Thoracic aorta (tissue), 2 donors: ENCODE data around the gene ETV3L. TPM values are rescaled to one million over a fixed set of nuclear protein-coding genes. Genes with fewer than 3 reads are reported as not detected.

ENCODE experiments used
- ATAC-seq: fragments of 150-250 bp; one replicate; pipeline ENCODE4 v1.8.0; 2017; ENCODE audit warnings: low read depth; ENCODE audit not compliant: insufficient number of reproducible peaks, low FRiP score
- DNase-seq: peaks from one replicate; pipeline ENCODE4 v3.0.0-alpha.2; 2020; ENCODE audit warnings: low spot score
- H3K27ac ChIP-seq, 2 donors: fragments of 200-600 bp; sonication (generic); 1 replicate in 1 of 2; 2 replicates in 1 of 2; pipeline ENCODE4 v1.5.1; 2016; ENCODE audit warnings: mild to moderate bottlenecking in 2 of 2, moderate library complexity in 2 of 2
- H3K27me3 ChIP-seq: fragments of 200-600 bp; sonication (generic); replicated peaks from 2 replicates; pipeline ENCODE4 v1.6.0; 2016; ENCODE audit warnings: mild to moderate bottlenecking; ENCODE audit not compliant: insufficient read depth
- H3K36me3 ChIP-seq: fragments of 200-600 bp; sonication (generic); one replicate; pipeline ENCODE4 v1.5.1; 2016
- H3K4me1 ChIP-seq, 2 donors: fragments of 200-600 bp; sonication (generic); 1 replicate in 1 of 2; 2 replicates in 1 of 2; pipeline versions ENCODE4 v1.5.1 to v1.6.0; 2016; ENCODE audit warnings: low read depth in 2 of 2, mild to moderate bottlenecking in 1 of 2; ENCODE audit not compliant: control insufficient read depth in 1 of 2
- H3K4me3 ChIP-seq: fragments of 200-600 bp; sonication (generic); 2 replicates; pipeline ENCODE4 v1.5.1; 2016; ENCODE audit warnings: mild to moderate bottlenecking
- H3K9me3 ChIP-seq: fragments of 200-600 bp; sonication (generic); 2 replicates; pipeline ENCODE4 v1.5.1; 2016
- total RNA-seq, 2 donors: library from RNA; depleted of rRNA; stranded (reverse); fragments of >200 nt; gene quantifications; one replicate each; pipeline versions ENCODE4 v1.1.0 to v1.2.3, GENCODE V29; 2016
- TF ChIP-seq, protein P1 (sequence below): fragments of 200-600 bp; sonication (generic); IDR thresholded peaks from one replicate; pipeline ENCODE4 v1.5.1; 2019; ENCODE audit warnings: antibody characterized with exemption

Gene ETV3L
- total RNA-seq, 2 donors from 2014 or later, result not detected

- TF ChIP-seq, protein P1, sequence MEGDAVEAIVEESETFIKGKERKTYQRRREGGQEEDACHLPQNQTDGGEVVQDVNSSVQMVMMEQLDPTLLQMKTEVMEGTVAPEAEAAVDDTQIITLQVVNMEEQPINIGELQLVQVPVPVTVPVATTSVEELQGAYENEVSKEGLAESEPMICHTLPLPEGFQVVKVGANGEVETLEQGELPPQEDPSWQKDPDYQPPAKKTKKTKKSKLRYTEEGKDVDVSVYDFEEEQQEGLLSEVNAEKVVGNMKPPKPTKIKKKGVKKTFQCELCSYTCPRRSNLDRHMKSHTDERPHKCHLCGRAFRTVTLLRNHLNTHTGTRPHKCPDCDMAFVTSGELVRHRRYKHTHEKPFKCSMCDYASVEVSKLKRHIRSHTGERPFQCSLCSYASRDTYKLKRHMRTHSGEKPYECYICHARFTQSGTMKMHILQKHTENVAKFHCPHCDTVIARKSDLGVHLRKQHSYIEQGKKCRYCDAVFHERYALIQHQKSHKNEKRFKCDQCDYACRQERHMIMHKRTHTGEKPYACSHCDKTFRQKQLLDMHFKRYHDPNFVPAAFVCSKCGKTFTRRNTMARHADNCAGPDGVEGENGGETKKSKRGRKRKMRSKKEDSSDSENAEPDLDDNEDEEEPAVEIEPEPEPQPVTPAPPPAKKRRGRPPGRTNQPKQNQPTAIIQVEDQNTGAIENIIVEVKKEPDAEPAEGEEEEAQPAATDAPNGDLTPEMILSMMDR, result no peak
- Histone ChIP-seq H3K27ac (no peak overlapping the region), H3K4me1 (no peaks in the 10 kb centered on the region), H3K27me3 (no peaks in the 10 kb centered on the region), H3K4me3 (no peak overlapping the region), H3K9me3 (no peaks in the 10 kb centered on the region), H3K36me3 (no peaks in the 10 kb centered on the region)
- ATAC-seq (no peak), DNase-seq (no peak)
Measured at GRCh38 chr1:157098519-157098918, 1.1 kb downstream of the ETV3L start.

DNA sequence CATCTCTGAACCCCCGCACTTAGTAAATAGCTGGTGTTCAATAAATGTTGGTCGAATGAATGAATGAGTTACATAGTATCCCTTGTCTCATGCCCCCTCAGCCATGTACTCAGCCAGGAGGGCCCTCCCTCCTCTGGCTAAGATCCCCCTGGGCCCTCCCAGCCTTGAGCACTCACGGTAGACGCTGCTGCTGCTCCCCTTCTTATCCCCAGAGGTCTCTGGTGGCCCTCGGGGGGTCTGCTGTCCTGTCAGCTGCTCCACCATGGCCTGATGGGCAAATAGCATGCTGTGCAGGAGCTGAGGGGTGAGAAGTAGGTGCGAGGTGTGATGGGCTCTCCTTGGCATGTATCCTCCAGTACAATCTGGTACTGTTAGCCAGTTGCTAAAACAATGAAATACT, 1.9 kb downstream of the ETV3L start:
- H3K4me1 ChIP-seq, result no peaks in the 10 kb centered on the region
- H3K9me3 ChIP-seq, result no peaks in the 10 kb centered on the region
- no peak overlapping the region for H3K4me3 ChIP-seq
- no peak for ATAC-seq
- no peaks in the 10 kb centered on the region for H3K27me3 ChIP-seq
- DNase-seq, result no peak
- H3K36me3 ChIP-seq, result no peaks in the 10 kb centered on the region
- TF ChIP-seq, protein P1, result no peak
- H3K27ac ChIP-seq, result no peak overlapping the region

- no peak for DNase-seq
- ATAC-seq, result no peak
- Histone ChIP-seq H3K4me1 (no peaks in the 10 kb centered on the region), H3K36me3 (no peaks in the 10 kb centered on the region), H3K27ac (no peak overlapping the region), H3K9me3 (no peaks in the 10 kb centered on the region), H3K4me3 (no peak overlapping the region), H3K27me3 (no peaks in the 10 kb centered on the region)
- TF ChIP-seq, protein P1, result no peak
Measured at GRCh38 chr1:157096881-157097280, 2.7 kb downstream of the ETV3L start.

GRCh38 chr1:157095551-157095950, 4.1 kb downstream of the ETV3L start:
- DNase-seq (no peak), ATAC-seq (no peak)
- Histone ChIP-seq H3K9me3 (no peaks in the 10 kb centered on the region), H3K4me1 (no peaks in the 10 kb centered on the region), H3K27me3 (no peaks in the 10 kb centered on the region), H3K27ac (no peak overlapping the region), H3K4me3 (no peak overlapping the region), H3K36me3 (no peaks in the 10 kb centered on the region)
- TF ChIP-seq, protein P1, result no peak

DNA sequence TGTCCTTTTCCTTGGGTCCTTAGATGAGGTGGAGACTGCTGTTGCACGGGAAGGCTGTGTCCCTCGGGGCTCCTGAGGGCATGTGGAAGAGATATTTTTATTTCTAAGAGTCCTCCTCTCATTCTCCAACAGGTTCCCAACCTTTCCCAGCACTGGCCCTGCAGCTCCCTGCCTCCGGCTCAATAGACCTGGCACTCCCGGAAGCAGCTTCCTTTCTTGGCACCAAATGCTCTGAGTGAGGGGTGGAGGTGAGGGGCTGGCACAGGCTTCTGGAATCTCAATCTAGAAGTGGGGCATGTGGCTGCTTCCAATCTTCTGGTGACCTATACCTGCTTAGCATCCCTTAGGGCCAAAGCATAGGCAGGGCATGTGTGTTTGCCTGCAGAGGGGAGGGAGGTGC, 4.5 kb downstream of the ETV3L start:
- Histone ChIP-seq H3K4me1 (peaks cover 0 to 3% of the 10 kb centered on the region in 2 donors), H3K9me3 (no peaks in the 10 kb centered on the region), H3K27me3 (no peaks in the 10 kb centered on the region), H3K4me3 (no peak overlapping the region), H3K36me3 (no peaks in the 10 kb centered on the region), H3K27ac (no peak overlapping the region)
- ATAC-seq, result no peak
- DNase-seq, result no peak
- TF ChIP-seq, protein P1, result no peak
